Adrenal gland (tissue), 5 donors: ENCODE results near the gene PTCH2.

Experiments
- POLR2A ChIP-seq, 2 donors: fragments of 450-650 bp; IDR thresholded peaks; one replicate each; pipeline ENCODE4 v1.6.1; 2017; ENCODE audit warnings: antibody characterized with exemption in 2 of 2, mild to moderate bottlenecking in 2 of 2, moderate library complexity in 1 of 2
- TF ChIP-seq, protein P1 (sequence below), 6 experiments: fragments of 450-650 bp in 4 of 6; fragments of 200-600 bp in 2 of 6; sonication (generic) in 1 of 6; IDR thresholded peaks; 1 replicate in 5 of 6; 2 replicates in 1 of 6; pipeline versions ENCODE4 v1.5.1 to v1.8.0; 2016 to 2021; ENCODE audit warnings: antibody characterized with exemption in 6 of 6, mild to moderate bottlenecking in 2 of 6, moderate library complexity in 1 of 6
- donor health status: DM: no; HTN: no; CAD: no.

- TF ChIP-seq, protein P1, sequence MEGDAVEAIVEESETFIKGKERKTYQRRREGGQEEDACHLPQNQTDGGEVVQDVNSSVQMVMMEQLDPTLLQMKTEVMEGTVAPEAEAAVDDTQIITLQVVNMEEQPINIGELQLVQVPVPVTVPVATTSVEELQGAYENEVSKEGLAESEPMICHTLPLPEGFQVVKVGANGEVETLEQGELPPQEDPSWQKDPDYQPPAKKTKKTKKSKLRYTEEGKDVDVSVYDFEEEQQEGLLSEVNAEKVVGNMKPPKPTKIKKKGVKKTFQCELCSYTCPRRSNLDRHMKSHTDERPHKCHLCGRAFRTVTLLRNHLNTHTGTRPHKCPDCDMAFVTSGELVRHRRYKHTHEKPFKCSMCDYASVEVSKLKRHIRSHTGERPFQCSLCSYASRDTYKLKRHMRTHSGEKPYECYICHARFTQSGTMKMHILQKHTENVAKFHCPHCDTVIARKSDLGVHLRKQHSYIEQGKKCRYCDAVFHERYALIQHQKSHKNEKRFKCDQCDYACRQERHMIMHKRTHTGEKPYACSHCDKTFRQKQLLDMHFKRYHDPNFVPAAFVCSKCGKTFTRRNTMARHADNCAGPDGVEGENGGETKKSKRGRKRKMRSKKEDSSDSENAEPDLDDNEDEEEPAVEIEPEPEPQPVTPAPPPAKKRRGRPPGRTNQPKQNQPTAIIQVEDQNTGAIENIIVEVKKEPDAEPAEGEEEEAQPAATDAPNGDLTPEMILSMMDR (IDR thresholded peaks at IDR 0.05), result no peak
- no peak for TF ChIP-seq POLR2A (IDR thresholded peaks at IDR 0.05)
These were observed 17.9 kb upstream of the PTCH2 start for GRCh38 chr1:44860891-44861425.
